Keratinocyte (primary cell): ENCODE results near the gene ELK3. TPM values are rescaled to one million over a fixed set of nuclear protein-coding genes. Genes with fewer than 3 reads are reported as not detected.

ENCODE experiments used
- DNase-seq: peaks from one replicate; pipeline ENCODE4 v3.0.0-alpha.2; 2011; ENCODE audit warnings: low read depth, missing footprints, low spot score
- FAIRE-seq: peaks from 2 replicates; lab custom pipeline; 2011; peaks lifted over from hg19 to GRCh38; lab: Jason Lieb, UNC
- H2AFZ ChIP-seq: 2 replicates; pipeline ENCODE4 v1.6.0; 2012; ENCODE audit warnings: low read length, control low read depth, inconsistent platforms; ENCODE audit not compliant: control insufficient read depth
- H3K27ac ChIP-seq: 2 replicates; pipeline ENCODE4 v1.5.1; 2011; ENCODE audit warnings: low read length; ENCODE audit not compliant: control insufficient read depth, insufficient read depth
- H3K27me3 ChIP-seq: 3 replicates; pipeline ENCODE4 v1.6.0; 2011; ENCODE audit warnings: low read length; ENCODE audit not compliant: control insufficient read depth, insufficient read depth; ENCODE audit errors: extremely low read depth
- H3K36me3 ChIP-seq, 2 experiments: 2 replicates in 1 of 2; 3 replicates in 1 of 2; pipeline ENCODE4 v1.5.1; 2011; ENCODE audit warnings: low read length in 2 of 2, mild to moderate bottlenecking in 1 of 2; ENCODE audit not compliant: control insufficient read depth in 2 of 2, insufficient read depth in 2 of 2; ENCODE audit errors: extremely low read depth in 1 of 2
- H3K4me1 ChIP-seq: 3 replicates; pipeline ENCODE4 v1.5.1; 2011; ENCODE audit warnings: low read length; ENCODE audit not compliant: control insufficient read depth, insufficient read depth; ENCODE audit errors: extremely low read depth
- H3K4me2 ChIP-seq: 3 replicates; pipeline ENCODE4 v1.6.0; 2011; ENCODE audit warnings: low read depth, low read length; ENCODE audit not compliant: control insufficient read depth, insufficient read depth; ENCODE audit errors: extremely low read depth
- H3K4me3 ChIP-seq, 3 experiments: fragments of 200-600 bp in 1 of 3; sonication (generic) in 1 of 3; 2 replicates in 2 of 3; 3 replicates in 1 of 3; pipeline ENCODE4 v1.5.1; 2011 to 2016; ENCODE audit warnings: low read length in 3 of 3, mild to moderate bottlenecking in 3 of 3, control low read depth in 2 of 3, inconsistent platforms in 1 of 3, low read depth in 1 of 3, mixed read lengths in 1 of 3, mixed run types in 1 of 3, moderate library complexity in 1 of 3; ENCODE audit not compliant: control insufficient read depth in 2 of 3, insufficient read depth in 2 of 3; ENCODE audit errors: extremely low read depth in 1 of 3
- H3K79me2 ChIP-seq: 2 replicates; pipeline ENCODE4 v1.6.0; 2012; ENCODE audit warnings: low read length; ENCODE audit not compliant: control insufficient read depth, insufficient read depth
- H3K9ac ChIP-seq: 3 replicates; pipeline ENCODE4 v1.6.0; 2011; ENCODE audit warnings: low read length; ENCODE audit not compliant: control insufficient read depth, insufficient read depth; ENCODE audit errors: extremely low read depth
- H3K9me1 ChIP-seq: 3 replicates; pipeline ENCODE4 v1.6.0; 2011; ENCODE audit warnings: low read length; ENCODE audit not compliant: control insufficient read depth, insufficient read depth; ENCODE audit errors: extremely low read depth
- H3K9me3 ChIP-seq: 2 replicates; pipeline ENCODE4 v1.5.1; 2012; ENCODE audit warnings: low read depth, low read length; ENCODE audit not compliant: control insufficient read depth
- H4K20me1 ChIP-seq: 3 replicates; pipeline ENCODE4 v1.6.0; 2011; ENCODE audit warnings: low read length; ENCODE audit not compliant: control insufficient read depth, insufficient read depth; ENCODE audit errors: extremely low read depth
- EZH2 ChIP-seq: IDR thresholded peaks from one replicate; pipeline ENCODE4 v1.6.1; 2012; ENCODE audit warnings: inconsistent platforms, mild to moderate bottlenecking, low read length, moderate library complexity
- dilution Hi-C: fragments of 300-500 bp; cut with MboI; formaldehyde crosslinking; loops from one replicate; pipeline ENCODE4 v1.7.0; 2020; ENCODE audit warnings: low sequenced_read_pairs; ENCODE audit not compliant: extremely low pct_ligation_motif_present
- polyA plus RNA-seq, 5 experiments: library from polyadenylated mRNA; depleted of rRNA in 3 of 5; stranded (reverse) in 3 of 5; stranded (forward) in 1 of 5; unstranded in 1 of 5; fragments of >200 nt; gene quantifications; 1 replicate in 1 of 5; 2 replicates in 3 of 5; 3 replicates in 1 of 5; pipeline versions ENCODE4 v1.2.1 to v1.2.3, GENCODE V29; 2011 to 2012; ENCODE audit warnings: missing spikeins in 2 of 5, low read depth in 1 of 5, low replicate concordance in 1 of 5
- TF ChIP-seq, protein P1 (sequence below), 3 experiments: IDR thresholded peaks in 1 of 3; conservative IDR thresholded peaks in 1 of 3; optimal IDR thresholded peaks in 1 of 3; 2 replicates in 2 of 3; 3 replicates in 1 of 3; pipeline versions ENCODE3 to v1.5.1; 2011; ENCODE audit warnings: low read length in 3 of 3, mild to moderate bottlenecking in 3 of 3, moderate library complexity in 2 of 3, control low read depth in 1 of 3, inconsistent platforms in 1 of 3; ENCODE audit not compliant: insufficient read depth in 2 of 3; ENCODE audit errors: extremely low read depth in 1 of 3

The ELK3 gene
- polyA plus RNA-seq, 1 donor (not counting 4 experiments of a cell fraction or from before 2014, with no cell fraction given), result 28.2 TPM

DNA sequence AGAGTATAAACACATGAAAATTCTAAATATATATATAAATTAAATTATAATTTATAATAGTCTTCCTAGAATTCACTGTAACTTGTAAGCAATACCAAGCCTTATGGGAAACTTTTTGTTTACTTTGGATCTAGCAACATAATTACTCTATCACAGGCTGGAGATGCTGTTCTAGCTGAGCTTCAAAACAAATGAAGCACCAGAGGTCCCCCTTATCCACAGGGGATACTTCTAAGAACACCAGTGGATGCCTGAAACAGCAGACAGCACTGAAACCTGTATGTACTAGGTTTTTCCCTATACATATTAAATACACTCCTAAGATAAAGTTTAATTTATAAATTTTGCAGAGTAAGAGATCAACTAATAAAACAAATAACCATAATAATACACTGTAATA is 109.5 kb downstream of the ELK3 start:
- no peaks in the 10 kb centered on the region for H3K27me3 ChIP-seq
- H3K79me2 ChIP-seq, result peaks cover 30% of the 10 kb centered on the region

DNA sequence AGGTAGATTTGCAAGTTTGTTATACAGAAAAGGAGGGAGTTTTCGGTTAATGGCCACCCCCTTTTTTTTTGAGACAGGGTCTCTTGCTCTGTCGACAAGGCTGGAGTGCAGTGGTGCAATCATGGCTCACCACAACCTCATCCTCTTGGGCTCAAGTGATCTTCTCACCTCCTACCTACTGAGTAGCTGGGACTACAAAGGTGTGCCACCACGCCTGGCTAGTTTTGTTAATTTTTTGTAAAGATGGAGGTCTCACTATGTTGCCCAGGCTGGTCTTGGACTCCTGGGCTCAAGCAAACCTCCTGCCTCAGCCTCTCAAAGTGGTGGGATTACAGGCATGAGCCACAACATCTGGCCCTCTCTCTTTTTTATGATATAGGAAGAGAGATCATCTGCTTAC is 111.5 kb downstream of the ELK3 start:
- Histone ChIP-seq H3K4me3 (no peak overlapping the region), H3K9ac (no peak overlapping the region), H3K27ac (no peak overlapping the region), H3K4me1 (no peaks in the 10 kb centered on the region), H2AFZ (no peak overlapping the region), H3K27me3 (no peaks in the 10 kb centered on the region), H3K79me2 (peaks cover 43% of the 10 kb centered on the region), H3K9me3 (no peaks in the 10 kb centered on the region), H4K20me1 (no peaks in the 10 kb centered on the region), H3K9me1 (no peaks in the 10 kb centered on the region), H3K4me2 (no peak overlapping the region), H3K36me3 (peaks cover 2 to 22% of the 10 kb centered on the region in 2 experiments)
- DNase-seq (no peak), FAIRE-seq (no peak)
- TF ChIP-seq, protein P1, sequence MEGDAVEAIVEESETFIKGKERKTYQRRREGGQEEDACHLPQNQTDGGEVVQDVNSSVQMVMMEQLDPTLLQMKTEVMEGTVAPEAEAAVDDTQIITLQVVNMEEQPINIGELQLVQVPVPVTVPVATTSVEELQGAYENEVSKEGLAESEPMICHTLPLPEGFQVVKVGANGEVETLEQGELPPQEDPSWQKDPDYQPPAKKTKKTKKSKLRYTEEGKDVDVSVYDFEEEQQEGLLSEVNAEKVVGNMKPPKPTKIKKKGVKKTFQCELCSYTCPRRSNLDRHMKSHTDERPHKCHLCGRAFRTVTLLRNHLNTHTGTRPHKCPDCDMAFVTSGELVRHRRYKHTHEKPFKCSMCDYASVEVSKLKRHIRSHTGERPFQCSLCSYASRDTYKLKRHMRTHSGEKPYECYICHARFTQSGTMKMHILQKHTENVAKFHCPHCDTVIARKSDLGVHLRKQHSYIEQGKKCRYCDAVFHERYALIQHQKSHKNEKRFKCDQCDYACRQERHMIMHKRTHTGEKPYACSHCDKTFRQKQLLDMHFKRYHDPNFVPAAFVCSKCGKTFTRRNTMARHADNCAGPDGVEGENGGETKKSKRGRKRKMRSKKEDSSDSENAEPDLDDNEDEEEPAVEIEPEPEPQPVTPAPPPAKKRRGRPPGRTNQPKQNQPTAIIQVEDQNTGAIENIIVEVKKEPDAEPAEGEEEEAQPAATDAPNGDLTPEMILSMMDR (optimal IDR thresholded peaks at IDR 0.05 in 1 of 3, IDR thresholded peaks at IDR 0.05 in 1 of 3, conservative IDR thresholded peaks at IDR 0.05 in 1 of 3; ENCODE audit: extremely low read depth in 1 of 3, insufficient read depth in 2 of 3, low read length in 3 of 3), result no peak
- no peak for TF ChIP-seq EZH2
- dilution Hi-C loops, result no loop called here

More for the DNA sequence above, 109.5 kb downstream of the ELK3 start:
- FAIRE-seq (no peak), DNase-seq (no peak)
- Histone ChIP-seq H3K9me1 (no peaks in the 10 kb centered on the region), H2AFZ (no peak overlapping the region), H3K36me3 (peaks cover 2 to 14% of the 10 kb centered on the region in 2 experiments), H3K4me3 (no peak overlapping the region), H3K4me1 (no peaks in the 10 kb centered on the region), H3K9ac (no peak overlapping the region), H3K4me2 (no peak overlapping the region), H3K27ac (no peak overlapping the region), H4K20me1 (no peaks in the 10 kb centered on the region), H3K9me3 (no peaks in the 10 kb centered on the region)
- dilution Hi-C loops, result no loop called here
- no peak for TF ChIP-seq EZH2
- TF ChIP-seq, protein P1 (optimal IDR thresholded peaks at IDR 0.05 in 1 of 3, IDR thresholded peaks at IDR 0.05 in 1 of 3, conservative IDR thresholded peaks at IDR 0.05 in 1 of 3; ENCODE audit: extremely low read depth in 1 of 3, insufficient read depth in 2 of 3, low read length in 3 of 3), result no peak
